NCI-H2196 (cell line): ENCODE results near the gene RBBP5.

Source experiments
- DNase-seq: peaks from one replicate; lab custom pipeline; 2025; ENCODE audit not compliant: unreplicated experiment; lab: John Stamatoyannopoulos, UW

RBBP5 gene

DNA sequence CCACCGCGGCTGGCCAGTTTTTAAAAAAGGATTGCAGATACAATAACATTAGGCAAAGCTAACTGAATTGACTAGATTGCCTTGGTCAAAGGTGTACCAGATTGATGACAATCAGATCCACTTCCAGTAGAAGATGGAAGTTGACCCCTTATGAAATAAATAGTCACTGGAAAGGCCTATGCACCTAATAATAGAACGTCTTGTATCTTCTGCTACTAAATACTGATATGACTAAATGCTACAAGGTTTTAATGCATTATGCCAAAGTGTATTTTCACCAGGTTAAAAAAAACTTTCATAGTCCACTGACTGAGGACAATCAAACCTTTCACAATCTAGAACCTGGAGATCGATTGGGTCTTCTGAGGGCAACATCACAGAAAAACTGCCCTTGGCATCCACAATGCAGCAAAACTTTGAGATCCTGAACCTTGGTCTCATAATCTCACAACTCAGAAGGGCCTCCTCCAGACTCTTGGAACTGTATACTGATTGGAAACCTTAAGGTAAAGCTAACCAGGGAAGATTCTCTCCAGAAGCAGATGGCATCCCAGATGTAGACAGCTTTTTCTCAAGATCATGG, 7.8 kb upstream of the RBBP5 start:
- DNase-seq: no peak

DNA sequence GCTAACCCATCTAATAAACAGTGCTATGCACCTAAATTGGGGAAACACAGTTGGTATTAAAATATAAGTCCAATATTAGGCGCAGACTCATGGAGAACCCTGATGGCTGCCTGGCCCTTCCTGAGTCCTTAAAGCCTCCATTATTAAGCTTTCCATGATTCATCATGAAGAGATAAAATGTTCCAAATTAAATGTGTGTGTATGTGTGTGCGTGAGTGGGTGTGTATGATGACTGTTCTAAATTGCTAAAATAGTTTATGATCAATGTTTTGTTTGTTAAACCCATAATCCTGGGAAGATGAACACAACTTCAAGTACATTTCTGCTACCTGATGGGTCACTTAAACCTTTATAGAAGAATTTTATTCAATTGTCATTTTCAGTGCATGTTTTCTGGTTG, 6.3 kb upstream of the RBBP5 start:
- DNase-seq: no peak

- no peak for DNase-seq
Observed at GRCh38 chr1:205127646-205128045, 5.9 kb upstream of the RBBP5 start.

GRCh38 chr1:205124726-205125125, 2.9 kb upstream of the RBBP5 start:
- no peak for DNase-seq

DNA sequence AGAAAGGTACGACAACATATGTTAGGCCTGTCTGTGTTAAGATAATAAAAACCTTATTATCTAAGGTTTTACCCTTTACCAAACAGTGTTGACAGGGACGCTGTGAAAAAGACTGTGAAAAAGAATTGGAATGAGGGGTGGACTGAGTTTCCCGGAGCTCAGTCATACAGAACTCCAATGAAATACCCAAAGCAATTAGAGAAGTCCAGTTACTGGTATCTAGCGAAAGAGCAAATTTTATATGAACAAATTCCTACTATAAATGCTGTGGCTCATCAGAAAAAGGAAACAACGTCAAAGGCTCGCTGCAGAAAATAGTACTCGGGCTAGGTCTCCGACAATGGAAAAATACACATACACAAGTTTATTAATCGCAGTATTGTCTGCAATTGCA, 708 bp upstream of the RBBP5 start:
- DNase-seq: no peak

DNA sequence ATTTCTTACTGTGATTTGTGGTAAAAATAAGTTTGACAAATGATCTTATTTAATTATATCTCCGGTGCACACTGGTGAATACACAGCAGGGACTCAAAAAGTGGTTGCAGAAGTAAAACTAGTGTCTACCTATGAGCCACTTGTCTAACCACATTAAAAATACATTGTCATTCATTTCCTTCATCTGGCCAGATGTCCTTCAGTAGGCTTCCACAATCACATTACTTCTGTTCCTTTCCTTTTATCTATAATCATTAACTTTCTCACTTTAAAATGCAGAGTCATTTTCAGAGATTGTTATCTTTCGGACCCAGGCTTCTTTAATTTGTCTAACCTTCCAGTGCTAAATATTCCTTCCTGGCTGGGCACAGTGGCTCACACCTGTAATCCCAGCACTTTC, 3.0 kb downstream of the RBBP5 start:
- no peak for DNase-seq

DNA sequence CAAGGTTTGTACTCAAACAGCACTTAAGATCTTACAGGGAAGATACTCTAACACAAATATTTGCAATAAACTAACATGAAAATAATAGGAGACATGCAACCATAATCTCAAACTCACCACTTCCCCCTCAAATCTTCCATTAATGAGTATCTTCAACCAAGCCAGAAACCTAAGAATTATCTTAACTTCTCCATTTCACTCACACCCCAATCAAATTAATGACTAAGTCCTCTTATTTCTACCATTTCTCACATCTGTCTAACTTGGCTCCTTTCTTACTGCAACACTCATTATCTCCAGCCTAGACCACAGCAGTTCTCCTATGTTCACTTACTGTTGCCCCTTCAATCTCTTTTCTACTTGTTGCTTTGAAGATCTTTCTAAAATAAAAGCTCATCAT, 10.4 kb downstream of the RBBP5 start:
- no peak for DNase-seq

GRCh38 chr1:205109711-205110110, 12.1 kb downstream of the RBBP5 start:
- no peak for DNase-seq

GRCh38 chr1:205109269-205109668, 12.5 kb downstream of the RBBP5 start:
- no peak for DNase-seq

DNA sequence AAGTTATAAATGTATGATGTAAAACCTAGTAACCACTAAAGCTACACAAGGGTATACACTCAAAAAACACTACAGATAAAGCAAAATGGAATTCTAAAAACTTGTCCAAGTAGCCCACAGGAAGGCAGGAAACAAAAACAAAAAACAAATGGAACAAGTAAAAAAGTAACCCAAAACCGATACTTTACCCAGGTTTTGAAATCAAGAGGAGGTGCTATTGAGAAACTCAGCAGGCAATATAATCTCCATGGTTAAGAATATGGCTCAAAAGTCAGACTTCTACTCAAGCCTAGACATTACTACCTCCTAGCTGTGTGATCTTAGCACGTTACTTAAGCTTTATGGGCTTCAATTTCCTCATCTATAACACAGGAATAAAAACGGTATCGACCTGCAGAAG, 13.3 kb downstream of the RBBP5 start:
- DNase-seq: no peak

DNA sequence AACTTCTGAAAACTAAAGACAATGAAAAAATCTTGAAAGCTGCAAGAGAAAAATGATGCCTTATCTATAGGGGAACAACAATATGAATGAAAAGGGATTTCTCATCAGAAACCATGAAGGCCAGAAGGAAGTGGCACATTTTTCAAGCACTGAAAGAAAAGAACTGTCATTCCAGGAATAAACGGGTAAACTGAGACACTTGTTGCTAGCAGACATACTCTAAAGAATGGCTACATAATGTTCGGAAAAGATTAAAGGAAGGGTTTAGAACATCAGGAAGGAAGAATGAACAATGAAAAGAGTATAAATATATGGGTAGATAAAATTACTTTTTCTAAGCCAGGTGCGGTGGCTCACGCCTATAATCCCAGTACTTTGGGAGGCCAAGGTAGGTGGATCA, 14.5 kb downstream of the RBBP5 start:
- no peak for DNase-seq

GRCh38 chr1:205102404-205102803, 19.4 kb downstream of the RBBP5 start:
- DNase-seq: no peak

DNA sequence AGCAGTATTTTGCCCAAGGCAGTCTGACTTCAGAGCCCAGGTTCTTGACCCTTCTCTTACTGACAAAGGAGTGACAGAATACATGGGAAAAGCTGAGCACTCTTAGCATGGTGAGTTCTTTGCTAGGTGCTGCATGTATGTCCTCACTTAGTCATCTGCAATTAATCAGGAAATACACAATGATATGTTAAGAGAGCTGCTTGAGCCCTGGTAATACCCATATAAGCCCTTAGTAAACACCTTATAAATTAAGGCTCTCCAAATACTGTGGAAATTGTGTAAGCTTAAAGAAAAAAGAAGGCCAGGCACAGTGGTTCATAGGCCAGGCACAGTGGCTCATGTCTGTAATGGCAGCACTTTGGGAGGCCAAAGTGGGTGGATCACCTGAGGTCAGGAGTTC, 23.5 kb downstream of the RBBP5 start:
- DNase-seq: no peak

DNA sequence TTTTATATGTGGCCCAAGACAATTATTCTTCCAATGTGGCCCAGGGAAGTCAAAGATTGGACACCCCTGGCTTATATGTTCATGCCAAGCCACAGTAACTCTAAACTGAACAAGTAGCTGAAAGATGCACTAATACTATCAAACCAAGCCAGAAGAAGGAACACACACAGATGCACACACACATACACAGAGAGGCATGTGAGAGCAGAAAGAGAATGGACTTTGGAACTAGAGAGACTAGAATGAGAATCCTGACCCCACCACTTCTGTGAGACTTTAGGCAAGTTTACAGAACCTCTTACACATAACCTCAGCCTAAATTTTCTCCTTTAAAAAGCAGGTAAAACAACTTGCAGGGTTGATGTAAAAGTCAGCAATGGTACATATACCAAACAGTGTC, 26.4 kb downstream of the RBBP5 start:
- no peak for DNase-seq

DNA sequence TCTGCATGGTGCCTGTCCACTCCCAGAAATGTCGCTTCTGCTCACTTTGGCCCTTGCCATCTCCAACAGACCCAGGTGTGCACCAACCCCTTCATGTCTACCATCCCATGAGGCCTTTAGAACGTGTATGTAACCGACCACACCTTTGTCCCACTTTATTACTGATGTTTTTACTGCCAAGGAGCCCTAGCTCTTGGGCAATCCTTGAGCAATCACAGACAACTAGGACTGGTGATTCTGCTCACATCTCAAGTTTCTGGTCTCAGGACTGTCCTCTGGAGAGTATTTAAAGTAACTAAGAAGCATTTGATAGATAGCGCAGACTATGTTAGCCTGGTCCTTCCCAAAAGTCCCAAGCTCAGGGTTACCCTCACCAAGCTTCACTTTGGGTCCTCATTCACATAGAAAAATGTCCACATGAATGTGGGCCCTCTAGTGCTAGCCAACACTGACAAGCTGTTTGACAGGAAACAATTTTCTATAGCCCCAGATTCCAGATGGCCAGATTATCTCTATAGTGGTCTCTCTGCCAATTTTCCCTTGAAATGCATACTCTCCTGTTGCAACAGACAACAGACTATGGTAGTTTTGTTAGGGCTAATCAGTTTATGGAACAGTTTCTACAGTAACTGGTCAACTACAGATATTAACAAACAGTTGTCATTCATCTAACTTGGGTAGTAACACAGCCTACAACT, 30.6 kb downstream of the RBBP5 start:
- no peak for DNase-seq

DNA sequence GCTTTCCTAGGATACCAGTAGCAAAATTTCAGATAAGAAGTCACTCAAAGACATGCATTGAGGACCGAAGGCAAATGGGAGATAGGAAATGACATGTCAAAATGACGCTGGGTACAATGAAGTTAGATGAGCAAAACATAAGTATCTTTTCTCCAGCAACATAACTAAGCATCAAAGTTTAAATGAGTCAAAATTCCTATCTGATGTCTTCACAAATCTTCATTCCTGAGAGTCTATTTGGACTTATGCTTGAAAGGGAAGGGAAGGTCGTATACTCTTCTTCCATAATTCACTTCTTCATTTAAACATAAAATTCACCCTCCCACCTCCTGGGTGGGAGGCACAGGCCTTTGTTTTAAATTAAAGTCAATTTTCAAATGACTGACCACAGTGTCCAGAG, 33.4 kb downstream of the RBBP5 start:
- DNase-seq: no peak

- DNase-seq: no peak
Observed at GRCh38 chr1:205084360-205084759, 37.4 kb downstream of the RBBP5 start, which contains the start of gene TMEM81. TMEM81 (minus strand) TSS chr1:205084460; CDS start chr1:205084320, 140 bp downstream.

DNA sequence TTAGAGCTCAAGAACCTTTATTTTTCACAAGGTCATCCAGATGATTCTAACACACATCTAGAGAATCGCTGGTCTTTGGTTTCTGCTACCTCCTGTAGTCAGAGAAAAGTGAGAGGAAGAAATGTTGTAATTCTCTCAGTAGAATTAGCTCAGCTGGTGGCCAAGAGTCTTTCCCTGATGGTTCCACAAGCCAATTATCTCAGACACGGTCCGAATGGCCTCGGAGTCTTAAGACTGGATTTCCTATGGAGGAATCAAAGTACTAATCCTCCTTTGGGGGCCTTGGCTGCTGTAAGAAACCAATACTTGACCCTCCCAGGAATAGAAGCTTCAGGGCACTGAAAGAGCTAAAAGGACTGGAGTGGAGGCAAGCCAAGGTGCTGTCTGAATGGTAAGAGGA, 39.3 kb downstream of the RBBP5 start:
- DNase-seq: no peak

- DNase-seq: no peak
Observed at GRCh38 chr1:205077934-205078311, 43.9 kb downstream of the RBBP5 start.

DNA sequence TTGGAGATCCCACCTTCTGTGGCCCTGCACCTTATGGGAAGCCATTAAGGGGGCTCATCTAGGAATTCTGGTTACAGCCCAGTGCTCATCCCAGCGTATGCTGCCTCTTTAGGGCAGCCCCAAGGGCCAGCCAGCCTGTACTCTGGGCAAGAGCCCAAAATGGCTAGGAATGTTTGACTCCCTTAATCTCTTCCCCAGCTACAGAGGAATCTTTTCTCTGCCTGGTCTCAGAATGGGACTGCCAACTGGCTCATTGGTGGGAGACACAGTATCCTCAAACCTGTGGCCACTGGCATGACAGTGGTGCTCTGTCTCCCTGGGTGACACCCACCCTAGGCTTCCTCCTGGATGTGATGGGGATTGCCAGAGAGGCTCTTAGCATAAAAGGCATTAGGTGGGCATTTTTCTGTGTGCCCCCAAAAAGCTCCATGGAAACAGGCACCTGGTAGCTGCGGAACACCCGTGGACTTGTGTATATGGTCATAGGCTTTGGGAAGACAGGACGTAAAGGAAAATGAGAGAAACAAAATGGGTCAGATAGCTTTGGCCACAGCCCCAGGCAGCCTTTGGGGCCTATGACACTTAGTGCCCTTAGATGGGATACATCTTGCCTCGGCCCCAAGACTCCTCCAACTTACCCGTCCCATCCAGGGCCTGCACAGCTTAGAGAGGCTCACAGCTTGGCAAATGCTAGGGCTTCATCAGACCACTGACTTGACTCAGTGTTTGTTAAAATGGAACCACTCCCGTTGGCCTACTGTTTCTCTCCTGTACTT, 44.4 kb downstream of the RBBP5 start:
- no peak for DNase-seq

GRCh38 chr1:205076245-205076761, 45.5 kb downstream of the RBBP5 start:
- no peak for DNase-seq

- DNase-seq: no peak
Observed at GRCh38 chr1:205075642-205076155, 46.1 kb downstream of the RBBP5 start.
